Measurements from ENCODE around the gene PLLP. TPM values are rescaled to one million over a fixed set of nuclear protein-coding genes. Genes with fewer than 3 reads are reported as not detected.

The PLLP gene, protein sequence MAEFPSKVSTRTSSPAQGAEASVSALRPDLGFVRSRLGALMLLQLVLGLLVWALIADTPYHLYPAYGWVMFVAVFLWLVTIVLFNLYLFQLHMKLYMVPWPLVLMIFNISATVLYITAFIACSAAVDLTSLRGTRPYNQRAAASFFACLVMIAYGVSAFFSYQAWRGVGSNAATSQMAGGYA
- under 1 TPM; 0.08 to 0.26 TPM for total RNA-seq

DNA sequence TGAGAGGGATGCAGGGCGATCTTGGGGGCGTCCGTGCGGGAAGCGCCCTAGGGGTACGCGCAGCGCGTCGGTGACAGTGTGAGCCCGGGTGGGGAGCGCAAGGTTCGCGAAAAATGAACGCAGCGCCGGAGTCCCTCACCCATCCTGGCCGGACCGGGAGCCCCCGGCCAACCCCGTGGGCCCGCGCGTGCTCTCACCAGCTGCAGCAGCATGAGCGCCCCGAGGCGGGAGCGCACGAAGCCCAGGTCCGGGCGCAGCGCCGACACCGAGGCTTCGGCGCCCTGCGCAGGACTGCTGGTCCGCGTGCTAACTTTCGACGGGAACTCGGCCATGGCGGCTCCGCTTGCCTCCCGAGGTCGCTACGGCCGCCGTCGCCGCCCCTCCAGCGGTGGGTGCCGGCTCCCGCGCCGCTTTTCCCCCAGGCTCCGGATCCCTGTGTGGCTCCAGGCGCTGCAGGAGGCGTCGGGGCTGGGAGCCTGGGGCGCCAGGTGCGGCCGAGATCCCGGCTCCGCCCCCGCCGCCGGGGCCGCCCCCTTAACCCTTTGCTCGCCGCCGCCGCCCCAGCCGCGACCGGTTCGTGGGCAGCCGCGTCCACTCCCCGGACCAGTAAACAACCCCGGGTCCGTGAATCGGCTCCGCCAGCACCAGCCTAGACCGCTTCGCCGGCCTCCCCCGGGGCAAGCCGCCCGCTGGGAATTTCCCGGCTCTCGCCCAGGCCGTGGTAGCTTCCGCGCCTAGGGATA, at the start of gene PLLP:
TSS of gene PLLP (minus strand) at position 464 of the 743 bp plus-strand sequence. CDS start at position 332, 132 bp downstream.
- H3K36me3 Mint-ChIP-seq = no peaks in the 10 kb centered on the region
- ATAC-seq (ENCODE audit: low read depth) (peak; percentile 66), DNase-seq (peak; percentile 69)
- no peaks in the 10 kb centered on the region for H3K9me3 Mint-ChIP-seq
- H3K27ac Mint-ChIP-seq = no peak within 1 kb of the TSS
- peak within 1 kb of the TSS; percentile 71 for H3K4me3 Mint-ChIP-seq
- H3K27me3 Mint-ChIP-seq = peaks cover 37% of the 10 kb centered on the region
- POLR2A ChIA-PET = no interaction called here
- H3K4me1 Mint-ChIP-seq = peaks cover 9% of the 10 kb centered on the region

DNA sequence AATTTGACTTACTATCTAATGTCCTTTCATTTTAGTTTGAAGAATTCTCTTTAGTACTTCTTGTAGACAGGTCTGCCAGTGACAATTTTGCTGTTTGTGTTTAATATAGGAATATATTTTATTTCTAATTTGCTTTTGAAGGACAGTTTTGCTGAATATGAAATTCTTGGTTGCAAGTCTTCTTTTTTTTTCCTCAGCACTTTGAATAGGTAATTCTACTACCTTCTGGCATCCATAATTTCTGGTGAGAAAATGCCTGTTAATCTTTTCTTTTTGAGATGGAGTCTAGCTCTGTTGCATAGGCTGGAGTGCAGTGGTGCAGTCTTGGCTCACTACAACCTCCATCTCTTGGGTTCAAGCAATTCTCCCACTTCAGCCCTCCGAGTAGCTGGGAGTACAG, 48.9 kb upstream of the PLLP start:
- no peak for DNase-seq
- no peaks in the 10 kb centered on the region for H3K36me3 Mint-ChIP-seq
- peaks cover 2% of the 10 kb centered on the region for H3K9me3 Mint-ChIP-seq
- H3K27me3 Mint-ChIP-seq = peaks cover 34% of the 10 kb centered on the region
- no peak overlapping the region for H3K27ac Mint-ChIP-seq
- POLR2A ChIA-PET = no interaction called here
- no peak overlapping the region for H3K4me3 Mint-ChIP-seq
- ATAC-seq (ENCODE audit: low read depth) = no peak
- H3K4me1 Mint-ChIP-seq = no peaks in the 10 kb centered on the region

DNA sequence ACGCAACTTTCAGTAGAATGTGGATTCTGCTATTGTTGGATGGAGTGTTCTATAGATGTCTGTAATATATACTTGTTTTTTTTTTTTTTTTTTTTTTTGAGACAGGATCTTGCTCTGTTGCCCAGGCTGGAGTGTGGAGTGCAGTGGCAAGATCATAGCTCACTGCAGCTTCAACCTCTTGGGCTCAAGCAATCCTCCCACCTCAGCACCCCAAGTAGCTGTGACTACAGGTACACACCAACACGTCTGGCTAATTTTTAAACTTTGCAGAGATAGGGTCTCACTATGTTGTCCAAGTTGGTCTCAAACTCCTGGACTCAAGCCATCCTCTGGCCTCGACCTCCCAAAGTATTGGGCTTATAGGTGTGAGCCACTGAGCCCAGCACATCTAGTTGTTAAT, 46.9 kb upstream of the PLLP start:
- Mint-ChIP-seq H3K27me3 (peaks cover 25% of the 10 kb centered on the region), H3K9me3 (peaks cover 2% of the 10 kb centered on the region), H3K36me3 (no peaks in the 10 kb centered on the region), H3K4me3 (no peak overlapping the region), H3K4me1 (no peaks in the 10 kb centered on the region), H3K27ac (no peak overlapping the region)
- DNase-seq (no peak), ATAC-seq (ENCODE audit: low read depth) (no peak)
- POLR2A ChIA-PET = no interaction called here

DNA sequence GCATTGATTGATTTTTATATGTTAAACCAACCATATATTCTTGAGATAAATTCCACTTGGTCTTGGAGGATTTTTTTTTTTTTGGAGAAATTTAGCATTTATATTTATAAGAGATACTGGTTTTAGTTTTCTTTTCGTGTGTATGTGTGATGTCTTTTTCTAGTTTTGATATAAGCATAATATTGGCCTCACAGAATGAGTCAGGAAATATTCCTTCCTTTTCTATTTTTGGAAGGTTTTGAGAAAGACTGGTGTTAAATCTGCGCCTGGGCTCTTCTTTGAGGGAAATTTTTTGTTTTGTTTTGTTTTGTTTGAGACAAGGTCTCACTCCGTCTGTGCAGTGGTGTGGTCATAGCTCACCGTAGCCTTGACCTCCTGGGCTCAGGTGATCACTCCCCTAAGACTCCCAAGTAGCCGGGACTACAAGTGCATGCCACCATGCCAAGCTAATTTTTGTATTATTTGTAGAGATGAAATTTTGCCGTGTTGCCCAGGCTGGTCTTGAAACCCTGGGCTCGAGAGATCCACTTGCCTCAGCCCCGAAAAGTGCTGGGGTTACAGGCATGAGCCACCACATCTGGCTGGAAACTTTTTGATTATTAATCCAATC, 45.4 kb upstream of the PLLP start:
- H3K27me3 Mint-ChIP-seq = peaks cover 22% of the 10 kb centered on the region
- no peak overlapping the region for H3K27ac Mint-ChIP-seq
- POLR2A ChIA-PET = no interaction called here
- no peaks in the 10 kb centered on the region for H3K36me3 Mint-ChIP-seq
- no peak overlapping the region for H3K4me3 Mint-ChIP-seq
- ATAC-seq (ENCODE audit: low read depth) (no peak), DNase-seq (no peak)
- H3K9me3 Mint-ChIP-seq = peaks cover 2% of the 10 kb centered on the region
- H3K4me1 Mint-ChIP-seq = no peaks in the 10 kb centered on the region

DNA sequence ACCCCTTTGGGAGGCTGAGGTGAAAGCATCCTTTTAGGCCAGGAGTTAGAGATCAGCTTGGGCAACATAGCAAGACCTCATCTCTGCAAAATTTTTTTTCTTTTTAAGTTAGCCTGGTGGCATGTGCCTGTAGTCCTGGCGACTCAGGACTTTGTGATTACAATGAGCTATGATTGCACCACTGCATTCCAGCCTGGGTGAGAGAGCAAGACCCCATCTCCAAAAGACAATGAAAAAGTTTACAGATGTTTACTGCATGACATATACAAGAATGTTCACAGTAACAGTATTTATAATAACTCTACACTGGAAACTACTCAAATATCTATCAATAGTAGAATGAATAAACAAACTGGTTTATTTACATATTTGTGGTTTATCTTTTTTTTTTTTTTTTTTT, 41.0 kb upstream of the PLLP start:
- ATAC-seq (ENCODE audit: low read depth) = no peak
- H3K9me3 Mint-ChIP-seq = peaks cover 2% of the 10 kb centered on the region
- H3K4me1 Mint-ChIP-seq = no peaks in the 10 kb centered on the region
- no peak overlapping the region for H3K27ac Mint-ChIP-seq
- POLR2A ChIA-PET = no interaction called here
- H3K27me3 Mint-ChIP-seq = peaks cover 11% of the 10 kb centered on the region
- no peak overlapping the region for H3K4me3 Mint-ChIP-seq
- no peaks in the 10 kb centered on the region for H3K36me3 Mint-ChIP-seq
- no peak for DNase-seq

DNA sequence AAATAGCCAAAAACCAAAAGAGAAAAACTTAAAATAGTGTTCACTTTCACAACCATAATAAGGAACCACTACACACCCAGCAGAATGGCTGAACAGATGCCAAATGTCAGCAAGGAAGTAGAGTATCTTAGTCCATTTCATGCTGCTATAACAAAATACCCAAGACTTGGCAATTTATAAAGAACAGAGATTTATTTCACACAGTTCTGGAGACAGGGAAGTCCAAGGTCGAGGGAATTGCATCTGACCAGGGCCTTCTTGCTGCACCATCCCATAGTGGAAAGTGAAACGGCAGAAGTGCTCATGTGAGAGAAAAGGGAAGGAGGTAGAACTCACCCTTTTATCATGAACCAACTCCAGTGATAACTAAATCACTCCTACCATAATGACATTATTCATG, 40.3 kb upstream of the PLLP start:
- Mint-ChIP-seq H3K4me1 (no peaks in the 10 kb centered on the region), H3K9me3 (peaks cover 2% of the 10 kb centered on the region), H3K27me3 (peaks cover 5% of the 10 kb centered on the region), H3K4me3 (no peak overlapping the region), H3K27ac (no peak overlapping the region), H3K36me3 (no peaks in the 10 kb centered on the region)
- no peak for ATAC-seq (ENCODE audit: low read depth)
- POLR2A ChIA-PET = no interaction called here
- DNase-seq = no peak

DNA sequence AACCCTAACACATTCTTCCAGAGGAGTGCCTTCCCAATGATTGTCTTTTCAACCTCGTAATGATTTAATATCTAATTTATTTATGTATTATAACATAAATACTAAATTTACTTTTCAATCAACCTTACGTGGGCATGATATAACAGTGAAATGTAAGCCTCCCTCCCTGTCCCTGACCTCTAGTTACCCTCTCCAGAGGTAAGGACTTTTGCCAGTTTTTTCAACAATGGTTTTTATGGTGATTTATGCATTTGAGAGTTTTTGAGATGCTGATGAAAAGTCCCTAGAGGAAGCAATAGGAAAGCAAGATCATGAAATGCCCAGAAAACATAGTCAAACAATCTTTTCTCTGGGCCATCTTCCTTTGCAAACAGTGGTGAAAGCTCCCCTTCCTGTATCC, 35.2 kb upstream of the PLLP start:
- no peak for ATAC-seq (ENCODE audit: low read depth)
- no peak overlapping the region for H3K27ac Mint-ChIP-seq
- POLR2A ChIA-PET = no interaction called here
- H3K4me3 Mint-ChIP-seq = no peak overlapping the region
- H3K36me3 Mint-ChIP-seq = no peaks in the 10 kb centered on the region
- H3K9me3 Mint-ChIP-seq = no peaks in the 10 kb centered on the region
- DNase-seq = no peak
- peaks cover 2% of the 10 kb centered on the region for H3K27me3 Mint-ChIP-seq
- H3K4me1 Mint-ChIP-seq = peaks cover 6% of the 10 kb centered on the region

DNA sequence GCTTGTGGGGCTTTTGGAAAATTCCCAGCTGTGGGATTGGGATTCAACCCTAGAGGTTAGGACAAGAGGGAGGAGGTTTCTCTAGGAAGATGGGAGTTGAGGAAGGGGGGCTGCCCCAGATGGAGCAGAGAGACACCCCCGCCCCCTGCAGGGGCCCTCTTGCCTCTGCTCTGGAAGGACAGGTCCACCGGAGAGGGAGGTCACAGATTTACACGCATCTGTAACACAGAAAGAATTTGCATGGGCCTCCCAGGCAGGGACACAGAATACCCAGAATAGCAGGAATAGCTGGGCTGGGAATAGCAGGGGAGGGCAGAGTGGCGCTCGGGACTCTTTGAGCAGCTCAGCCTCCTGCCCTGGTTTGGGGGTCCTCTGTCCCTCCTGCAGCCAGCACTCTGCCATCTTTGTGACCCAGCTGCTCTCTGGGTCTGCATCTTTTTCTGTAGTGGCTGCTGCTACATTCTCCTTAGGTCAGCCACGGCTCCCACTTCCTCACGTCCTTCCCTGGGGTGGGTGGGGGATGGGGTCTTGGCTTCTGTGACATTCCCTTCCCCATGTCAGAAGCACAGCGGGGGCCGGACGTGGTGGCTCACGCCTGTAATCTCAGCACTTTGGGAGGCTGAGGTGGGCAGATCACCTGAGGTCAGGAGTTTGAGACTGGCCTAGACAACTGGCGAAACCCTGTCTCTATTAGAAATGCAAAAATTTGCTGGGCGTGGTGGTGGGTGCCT, 33.9 kb upstream of the PLLP start:
- ATAC-seq (ENCODE audit: low read depth) = no peak
- H3K27me3 Mint-ChIP-seq = peaks cover 2% of the 10 kb centered on the region
- DNase-seq = no peak
- POLR2A ChIA-PET = no interaction called here
- no peaks in the 10 kb centered on the region for H3K9me3 Mint-ChIP-seq
- H3K27ac Mint-ChIP-seq = no peak overlapping the region
- H3K4me3 Mint-ChIP-seq = no peak overlapping the region
- peaks cover 15% of the 10 kb centered on the region for H3K4me1 Mint-ChIP-seq
- no peaks in the 10 kb centered on the region for H3K36me3 Mint-ChIP-seq

DNA sequence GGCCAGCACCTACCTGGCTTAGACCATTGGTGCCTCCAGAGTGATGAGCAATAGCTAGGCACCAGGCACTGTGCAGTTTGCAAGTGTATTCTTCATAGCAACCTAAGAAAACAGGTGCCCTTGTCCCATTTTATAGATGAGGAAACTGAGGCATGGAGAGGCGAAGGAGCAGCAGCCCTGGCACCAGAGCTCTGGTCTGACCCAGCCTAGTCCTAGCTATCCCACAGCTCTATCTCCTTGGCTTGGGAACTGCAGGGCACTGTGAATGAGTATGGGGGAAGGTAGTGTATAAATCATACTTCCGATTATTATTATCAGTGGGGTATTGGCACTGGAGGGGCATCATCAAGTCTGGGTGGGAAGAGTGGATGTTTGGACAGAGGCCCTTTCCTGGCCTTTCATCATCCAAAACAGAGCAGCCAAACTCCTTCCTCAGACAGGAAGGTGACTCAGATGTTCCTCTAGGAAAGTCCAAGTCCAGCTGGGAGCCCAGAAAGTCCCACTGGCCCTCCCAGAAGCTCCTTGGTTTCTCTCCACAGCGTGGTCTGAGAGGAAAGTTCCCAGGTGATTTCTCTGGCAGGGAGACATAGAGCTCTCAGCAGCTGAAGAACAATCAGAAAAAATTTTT, 32.0 kb upstream of the PLLP start:
- POLR2A ChIA-PET = no interaction called here

DNA sequence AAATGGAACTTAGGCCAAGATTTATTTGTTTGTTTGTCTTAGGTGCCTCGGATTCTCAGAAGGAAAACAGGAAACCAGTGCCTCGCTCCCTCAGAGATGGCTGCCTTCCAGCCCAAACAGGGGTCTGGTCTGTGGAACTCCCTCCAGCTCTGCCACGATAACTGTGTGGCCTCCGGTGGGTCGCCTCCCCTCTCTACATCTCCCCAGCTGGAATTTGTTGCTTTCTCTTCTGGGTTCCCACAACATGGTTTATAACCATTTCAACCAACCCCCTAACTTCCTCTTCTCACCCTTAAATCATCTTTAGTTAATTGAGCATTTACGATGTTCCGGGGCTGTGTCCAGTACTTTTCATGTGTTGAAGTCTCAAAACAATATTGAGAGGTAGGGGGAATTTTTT, 30.9 kb upstream of the PLLP start:
- ATAC-seq (ENCODE audit: low read depth) (no peak), DNase-seq (no peak)
- Mint-ChIP-seq H3K4me1 (peaks cover 19% of the 10 kb centered on the region), H3K27ac (peak overlapping the region; percentile 37), H3K27me3 (peaks cover 5% of the 10 kb centered on the region), H3K36me3 (no peaks in the 10 kb centered on the region), H3K4me3 (no peak overlapping the region), H3K9me3 (no peaks in the 10 kb centered on the region)
- POLR2A ChIA-PET = no interaction called here

More for the DNA sequence above, 32.0 kb upstream of the PLLP start:
- no peak overlapping the region for H3K27ac Mint-ChIP-seq
- no peak overlapping the region for H3K4me3 Mint-ChIP-seq
- DNase-seq (no peak), ATAC-seq (ENCODE audit: low read depth) (no peak)
- no peaks in the 10 kb centered on the region for H3K36me3 Mint-ChIP-seq
- H3K27me3 Mint-ChIP-seq = peaks cover 5% of the 10 kb centered on the region
- no peaks in the 10 kb centered on the region for H3K9me3 Mint-ChIP-seq
- peaks cover 19% of the 10 kb centered on the region for H3K4me1 Mint-ChIP-seq

DNA sequence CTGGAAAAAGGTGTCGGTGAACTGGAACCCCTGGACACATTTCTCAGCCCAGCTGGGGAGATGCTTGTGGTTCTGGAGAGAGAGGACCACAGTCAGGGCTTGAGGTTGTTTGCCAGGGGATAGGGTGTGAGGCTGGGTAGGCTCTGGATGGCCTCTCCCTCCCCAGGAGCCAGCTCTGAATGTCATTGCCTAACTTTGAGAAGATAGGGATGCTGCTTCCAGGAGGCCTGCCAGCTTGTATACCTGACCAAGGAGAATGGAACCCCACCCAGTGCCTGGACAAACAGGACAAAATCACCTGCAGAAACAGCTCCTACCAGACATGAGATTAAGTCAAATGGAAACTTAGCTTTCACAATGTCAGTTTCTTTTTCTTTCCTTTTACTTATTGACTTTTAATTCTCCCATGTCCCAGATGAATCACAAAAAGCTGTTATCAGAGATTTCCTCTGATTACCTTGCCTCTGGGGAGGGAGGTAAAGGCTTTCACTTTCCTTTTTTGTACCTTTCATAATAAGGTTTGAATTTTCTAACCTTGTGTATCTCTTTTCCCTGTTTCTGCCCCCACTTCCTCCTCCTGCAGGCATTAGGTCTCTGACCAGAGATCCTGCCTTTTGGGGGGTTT, 29.8 kb upstream of the PLLP start:
- POLR2A ChIA-PET = interaction anchor here (0.7 to 1.1 kb wide), 3 partner anchors 14 to 169 kb away, joined by 3 to 4 read pairs (median 3); no protein-coding TSS in a partner anchor

DNA sequence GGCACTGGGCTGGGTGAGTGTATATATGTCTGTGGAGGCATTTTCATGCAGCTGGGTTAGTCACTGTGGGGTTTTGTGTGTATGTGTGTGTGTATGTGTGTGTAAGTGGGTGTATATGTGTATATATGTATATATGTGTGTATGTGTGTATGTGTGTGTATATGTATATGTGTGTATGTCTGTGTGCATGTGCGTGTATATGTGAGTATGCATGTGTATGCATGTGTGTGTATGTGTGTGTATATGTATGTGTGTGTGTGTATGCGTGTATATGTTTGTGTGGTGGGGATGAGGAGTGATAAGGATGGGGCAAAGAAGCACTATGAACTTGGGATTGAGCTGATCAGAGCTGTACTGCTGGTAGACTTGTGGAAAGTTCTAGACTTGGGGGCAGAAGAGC, 29.0 kb upstream of the PLLP start:
- Mint-ChIP-seq H3K4me1 (peaks cover 21% of the 10 kb centered on the region), H3K27me3 (peaks cover 5% of the 10 kb centered on the region), H3K9me3 (no peaks in the 10 kb centered on the region), H3K36me3 (no peaks in the 10 kb centered on the region), H3K27ac (peak overlapping the region; percentile 32), H3K4me3 (no peak overlapping the region)
- POLR2A ChIA-PET = interaction anchor here (1.1 kb wide), 1 partner anchor 13 kb away, joined by 4 read pairs; no protein-coding TSS in a partner anchor
- DNase-seq (no peak), ATAC-seq (ENCODE audit: low read depth) (peak; percentile 8)

More for the DNA sequence above, 29.8 kb upstream of the PLLP start:
- no peak for DNase-seq
- peaks cover 21% of the 10 kb centered on the region for H3K4me1 Mint-ChIP-seq
- H3K27ac Mint-ChIP-seq = peak overlapping the region; percentile 78
- peak; percentile 64 for ATAC-seq (ENCODE audit: low read depth)
- peaks cover 5% of the 10 kb centered on the region for H3K27me3 Mint-ChIP-seq
- no peaks in the 10 kb centered on the region for H3K36me3 Mint-ChIP-seq
- peak overlapping the region; percentile 47 for H3K4me3 Mint-ChIP-seq
- no peaks in the 10 kb centered on the region for H3K9me3 Mint-ChIP-seq

DNA sequence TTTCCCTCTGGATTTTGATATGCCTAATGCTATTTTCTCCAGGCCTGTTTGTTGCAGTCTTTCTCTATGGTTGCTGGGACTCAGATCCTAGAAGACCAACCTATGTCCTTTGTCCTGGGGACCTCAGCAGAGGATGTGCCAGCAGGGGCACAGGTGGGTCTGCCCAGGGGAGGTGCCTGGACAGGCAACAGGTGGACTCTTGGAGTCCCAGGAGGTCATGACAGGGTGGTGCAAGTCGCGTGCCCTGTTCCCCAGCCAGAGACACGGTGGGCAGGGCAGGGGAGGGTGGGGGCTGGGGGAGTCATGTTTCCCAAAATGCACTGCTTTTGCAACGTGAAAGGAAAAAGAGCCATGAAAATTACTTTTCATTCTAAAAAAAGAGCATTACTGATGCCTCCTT, 26.3 kb upstream of the PLLP start:
- no peak for DNase-seq
- no peak overlapping the region for H3K4me3 Mint-ChIP-seq
- no peaks in the 10 kb centered on the region for H3K36me3 Mint-ChIP-seq
- peaks cover 3% of the 10 kb centered on the region for H3K27me3 Mint-ChIP-seq
- no peak overlapping the region for H3K27ac Mint-ChIP-seq
- ATAC-seq (ENCODE audit: low read depth) = no peak
- H3K9me3 Mint-ChIP-seq = no peaks in the 10 kb centered on the region
- peaks cover 21% of the 10 kb centered on the region for H3K4me1 Mint-ChIP-seq
- POLR2A ChIA-PET = no interaction called here
